Left colon (tissue), 2 donors: ENCODE results near the gene APP. TPM values are rescaled to one million over a fixed set of nuclear protein-coding genes. Genes with fewer than 3 reads are reported as not detected.

Experiments used
- ATAC-seq: fragments of 200-7000 bp; cut with Tn5 transposase; one replicate; pipeline ENCODE4 v1.9.1; 2020; ENCODE audit warnings: mild to moderate bottlenecking, moderate library complexity
- DNase-seq, 2 donors: peaks; one replicate each; pipeline ENCODE4 v3.0.0-alpha.2; 2020
- intact Hi-C, 2 donors: fragments of 100-400 bp; cut with DNase I in 1 of 2; cut with micrococcal nuclease in 1 of 2; formaldehyde crosslinking; loops; one replicate each; pipeline versions ENCODE4 v1.11.2 to v1.14.0; 2022; cut with DNase I, micrococcal nuclease
- total RNA-seq, 2 donors: library from RNA; stranded (reverse); fragmentation: NEBNext Ultra II Directional; extraction: Animal tissue kit (Norgen Biotek cat#: 25700); gene quantifications; one replicate each; pipeline ENCODE4 v1.2.1, GENCODE V29; 2021
- donor health status: DM: no; HTN: no; CAD: no.
- donor health status: DM: yes; HTN: yes; CAD: no.

The APP gene
- total RNA-seq, 2 donors from 2014 or later = 884 to 960 TPM

DNA sequence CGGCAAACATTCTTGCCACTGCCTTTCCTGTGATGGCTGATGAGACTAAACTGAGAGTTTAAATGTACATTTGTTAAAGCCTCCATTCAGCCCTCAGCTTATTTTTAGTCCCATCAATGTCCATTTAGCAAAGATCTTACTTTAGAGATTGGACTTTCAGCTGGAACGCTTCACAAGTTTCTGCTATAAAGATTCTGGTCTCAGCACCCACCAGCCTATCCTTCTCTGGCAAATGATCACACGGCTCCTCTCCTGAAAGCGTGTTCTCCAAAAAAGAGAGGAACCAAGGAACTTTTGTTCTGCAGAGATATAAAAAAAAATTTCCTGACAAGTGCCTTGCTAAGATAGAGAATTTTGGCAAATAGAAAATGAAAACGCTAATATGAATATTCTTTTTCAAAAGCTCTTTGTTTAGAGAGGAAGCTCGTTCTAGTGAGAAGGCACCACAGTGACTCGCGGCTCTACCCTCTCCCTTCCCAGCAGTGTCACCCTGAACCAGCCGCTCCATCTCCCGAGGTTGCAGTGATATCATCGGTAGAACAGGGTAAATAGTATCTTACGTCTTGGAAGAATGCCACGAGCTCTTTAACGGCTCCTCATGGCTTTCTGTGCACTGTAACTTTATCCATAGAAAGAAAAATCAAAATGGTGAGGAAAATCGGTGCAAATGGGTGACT lies 200.2 kb downstream of the APP start:
- intact Hi-C loops = no loop called here
- peak in 1 of 2 donors; percentile 18 for DNase-seq
- peak; percentile 60 for ATAC-seq

DNA sequence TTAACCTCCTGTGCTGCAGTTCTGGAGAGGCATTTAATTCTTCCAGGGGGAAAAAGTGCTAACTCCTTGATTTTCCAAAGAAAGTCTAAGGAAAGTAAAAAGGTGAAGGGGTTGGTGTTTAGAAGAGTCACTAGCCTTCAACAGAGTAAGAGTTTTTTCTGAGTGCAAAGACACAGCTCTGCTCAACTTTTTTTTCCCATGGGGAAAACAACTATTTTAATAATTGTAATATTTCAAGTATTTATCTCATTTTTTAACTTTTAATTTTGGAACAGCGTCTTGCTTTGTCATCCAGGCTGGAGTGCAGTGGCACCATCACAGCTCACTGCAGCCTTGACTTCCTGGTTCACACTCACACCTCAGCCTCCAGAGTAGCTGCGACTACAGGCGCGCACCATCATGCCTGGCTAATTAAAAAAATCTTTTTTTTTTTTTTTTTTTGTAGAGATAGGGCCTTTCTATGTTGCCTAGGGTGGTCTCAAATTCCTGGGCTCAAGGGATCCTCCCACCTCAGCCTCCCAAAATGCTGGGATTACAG lies 202.6 kb downstream of the APP start:
- intact Hi-C loops = no loop called here
- DNase-seq = no peak
- ATAC-seq = no peak

DNA sequence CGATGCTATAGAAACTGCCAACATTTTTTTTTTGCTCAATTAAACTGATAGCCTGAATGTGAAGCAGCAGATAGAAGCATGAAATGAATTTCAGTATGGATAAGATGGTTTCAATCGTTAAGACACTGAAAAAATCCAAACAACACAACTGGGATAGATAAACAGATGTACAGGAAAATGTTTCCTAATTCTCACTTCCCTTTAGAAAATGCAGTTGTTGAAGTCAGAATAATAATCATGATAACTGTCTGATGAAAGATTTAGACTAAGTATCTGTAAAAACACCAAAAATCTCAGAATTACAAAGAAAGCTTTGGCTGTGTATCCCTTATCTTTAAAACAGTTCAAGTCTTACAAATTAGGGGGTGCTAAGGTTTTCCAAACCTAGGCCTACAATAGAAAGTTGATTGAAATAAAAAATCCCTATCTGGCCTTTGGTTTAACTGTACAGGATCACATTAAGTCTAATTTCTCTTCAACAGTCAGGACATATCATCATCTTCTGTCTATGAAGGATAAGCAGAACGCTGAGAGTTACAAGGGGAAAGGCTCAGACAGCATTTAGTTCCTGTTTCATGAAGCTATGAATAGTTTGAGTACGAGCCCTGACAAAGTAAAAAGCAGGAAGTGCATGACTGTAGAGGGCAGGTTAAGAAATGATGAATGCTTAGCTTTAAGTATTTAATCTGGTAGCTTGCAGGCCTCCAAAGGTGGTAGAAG lies 203.2 kb downstream of the APP start:
- DNase-seq = no peak
- intact Hi-C loops = no loop called here
- ATAC-seq = peak; percentile 45

- intact Hi-C loops = no loop called here
- ATAC-seq (no peak), DNase-seq (no peak)
Measured at GRCh38 chr21:25965951-25966707, 204.4 kb downstream of the APP start.

GRCh38 chr21:25964926-25965325 lies 205.6 kb downstream of the APP start:
- DNase-seq = no peak
- ATAC-seq = no peak
- intact Hi-C loops = no loop called here

DNA sequence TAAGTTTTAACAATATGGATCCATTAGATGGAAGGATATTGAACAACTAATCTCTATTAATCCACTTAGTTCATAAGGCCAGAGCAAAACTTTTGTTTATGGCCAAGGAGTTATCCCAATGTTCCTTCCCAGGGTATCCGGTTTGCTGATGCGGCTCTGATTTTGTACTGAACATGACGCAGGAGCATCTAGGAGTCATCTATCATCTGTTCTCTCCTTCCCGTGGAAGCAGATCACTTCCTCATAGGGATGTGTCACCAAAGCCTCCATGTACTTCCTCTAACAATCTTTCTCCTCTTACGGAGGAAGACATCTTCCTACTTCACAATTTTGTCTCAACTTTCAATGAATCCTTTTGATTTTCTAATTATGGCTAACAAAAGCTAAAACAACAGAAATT lies 206.6 kb downstream of the APP start:
- intact Hi-C loops = no loop called here
- ATAC-seq (peak; percentile 53), DNase-seq (no peak)

DNA sequence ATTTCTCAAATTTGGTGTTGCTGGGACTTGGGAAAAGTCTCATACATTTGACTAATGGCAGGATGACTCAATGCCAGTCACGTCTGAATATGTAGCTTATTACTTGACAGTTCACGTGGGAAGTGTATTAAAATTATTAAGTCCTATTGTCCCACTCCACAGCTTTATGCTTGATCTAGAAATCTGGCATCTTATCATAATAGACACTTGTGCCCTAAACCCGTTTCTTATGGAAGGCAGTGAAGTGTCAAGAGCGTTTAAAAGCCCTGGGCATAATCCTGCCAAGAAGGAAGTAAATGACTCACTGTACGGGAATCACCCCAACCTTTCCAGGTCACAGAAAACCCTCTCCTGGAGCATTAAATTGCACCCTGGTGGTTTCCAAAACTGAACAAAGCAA lies 207.4 kb downstream of the APP start:
- DNase-seq (no peak), ATAC-seq (peak; percentile 90)
- intact Hi-C loops = no loop called here

DNA sequence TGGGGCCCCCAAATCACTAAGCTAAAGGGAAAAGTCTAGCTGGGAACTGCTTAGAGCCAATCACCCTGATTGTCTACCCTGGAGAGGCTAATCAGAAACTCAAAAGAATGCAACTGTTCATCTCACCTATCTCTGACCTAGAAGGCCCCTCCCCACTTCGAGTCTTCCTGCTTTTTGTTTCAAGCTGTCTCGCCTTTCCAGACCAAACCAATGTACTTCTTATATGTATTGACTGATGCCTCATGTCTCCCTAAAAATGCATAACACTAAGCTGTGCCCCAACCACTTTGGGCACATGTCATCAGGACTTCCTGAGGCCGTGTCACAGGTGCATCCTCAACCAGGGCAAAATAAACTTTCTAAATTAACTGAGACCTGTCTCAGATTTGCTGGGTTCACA lies 209.5 kb downstream of the APP start:
- intact Hi-C loops = no loop called here
- ATAC-seq = no peak

GRCh38 chr21:25960402-25960801 lies 210.2 kb downstream of the APP start:
- ATAC-seq (no peak), DNase-seq (no peak)
- intact Hi-C loops = no loop called here

More for the DNA sequence above, 209.5 kb downstream of the APP start:
- no peak for DNase-seq

DNA sequence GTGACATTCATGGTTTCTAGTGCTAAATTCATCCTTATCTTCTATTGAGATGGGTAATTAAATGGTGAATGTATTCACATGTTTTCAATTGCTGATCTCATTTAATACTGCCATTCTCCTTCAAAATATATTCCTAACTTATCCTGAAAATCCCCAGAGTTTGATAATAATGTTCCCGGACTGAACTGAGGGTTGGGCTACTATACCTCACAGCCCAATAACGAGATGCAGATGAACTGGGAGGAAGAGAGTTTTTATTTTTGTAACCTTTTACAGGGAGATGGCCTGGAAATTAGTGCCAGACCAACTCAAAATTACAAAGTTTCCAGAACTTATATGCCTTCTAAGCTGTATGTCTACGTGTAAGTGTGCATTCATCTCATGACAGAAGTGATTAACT lies 210.8 kb downstream of the APP start:
- intact Hi-C loops = no loop called here
- no peak for ATAC-seq

GRCh38 chr21:25956993-25957714 lies 213.4 kb downstream of the APP start:
- intact Hi-C loops = no loop called here
- no peak for DNase-seq
- no peak for ATAC-seq

More for the DNA sequence above, 210.8 kb downstream of the APP start:
- no peak for DNase-seq

DNA sequence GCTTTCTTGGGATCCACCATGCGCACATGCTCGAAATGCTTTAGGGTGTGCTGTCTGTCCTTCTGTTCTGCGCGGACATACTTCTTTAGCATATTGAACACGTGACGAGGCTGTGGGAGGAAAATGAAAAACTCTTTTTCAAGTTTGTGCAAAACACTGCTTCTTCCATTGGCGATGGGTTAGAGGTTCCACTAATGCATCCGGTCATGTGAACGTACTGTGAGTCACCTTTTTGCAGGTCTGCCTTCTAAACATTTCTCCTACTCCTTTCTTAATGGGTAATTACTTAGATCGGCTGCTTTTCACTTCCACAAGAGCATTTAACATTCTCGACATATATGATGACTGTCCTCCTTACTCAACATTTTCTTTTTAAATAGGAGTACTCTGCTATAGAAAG lies 214.9 kb downstream of the APP start:
- no peak for DNase-seq
- ATAC-seq = no peak
- intact Hi-C loops = no loop called here

DNA sequence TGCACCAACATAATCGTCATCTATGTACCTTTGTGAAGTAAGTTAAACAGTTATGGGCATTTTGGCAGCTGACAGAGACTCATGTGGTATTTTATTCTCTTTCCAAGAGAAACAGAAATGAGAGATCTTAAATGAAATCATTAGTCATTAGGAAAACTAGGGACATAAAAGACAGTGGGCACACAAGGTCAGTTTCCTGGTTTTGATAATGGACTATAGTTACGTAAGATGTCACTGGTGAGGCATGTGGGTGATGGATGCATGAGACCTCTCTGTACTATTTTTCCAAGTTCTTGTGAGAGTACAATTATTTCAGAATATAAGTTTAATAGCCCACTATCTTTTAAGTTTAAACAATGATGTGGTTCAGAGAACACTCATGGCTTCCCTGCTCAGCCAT lies 216.9 kb downstream of the APP start:
- no peak for DNase-seq
- intact Hi-C loops = no loop called here
- no peak for ATAC-seq

DNA sequence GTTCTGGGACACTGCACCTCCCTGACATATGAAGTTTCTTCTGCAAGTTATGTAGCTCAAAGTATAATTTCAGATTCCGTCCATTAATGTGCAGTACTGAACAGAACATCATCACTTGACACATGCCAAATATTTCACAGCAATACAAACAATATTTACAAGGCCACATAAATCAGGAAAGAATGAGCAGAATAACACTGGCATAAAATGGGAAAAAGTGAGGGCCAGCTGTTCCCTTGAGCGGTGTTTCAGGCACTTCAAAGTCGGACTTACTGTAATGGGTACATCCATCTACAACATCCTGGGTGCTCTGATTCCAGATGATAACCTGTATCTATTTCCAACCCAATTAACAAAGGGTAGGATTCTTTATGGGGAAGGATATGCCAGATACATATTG lies 217.4 kb downstream of the APP start:
- intact Hi-C loops = no loop called here
- ATAC-seq (no peak), DNase-seq (no peak)

DNA sequence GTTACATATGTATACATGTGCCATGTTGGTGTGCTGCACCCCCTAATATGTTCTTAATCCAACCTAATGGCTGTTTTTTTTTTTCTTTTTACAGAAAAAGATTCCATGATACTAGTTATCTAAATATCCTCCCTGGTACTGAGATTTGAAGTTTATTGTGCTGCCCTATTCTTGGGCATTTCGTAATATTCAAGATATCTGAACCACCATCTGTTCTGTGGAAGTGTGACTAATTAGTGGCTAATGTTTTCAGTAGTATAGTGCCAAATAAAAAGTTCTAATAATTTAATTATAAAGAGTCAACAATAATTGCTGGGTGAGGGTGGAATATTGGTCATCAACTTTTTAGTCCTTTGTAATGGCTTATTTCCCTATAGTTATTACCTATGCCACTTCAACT lies 218.3 kb downstream of the APP start:
- intact Hi-C loops = no loop called here
- ATAC-seq = no peak
- no peak for DNase-seq

GRCh38 chr21:25949701-25950100 lies 220.9 kb downstream of the APP start:
- peak; percentile 91 for ATAC-seq
- intact Hi-C loops = no loop called here
- DNase-seq = peak in 1 of 2 donors; percentile 33

- DNase-seq = no peak
- no peak for ATAC-seq
- intact Hi-C loops = no loop called here
Measured at GRCh38 chr21:25944672-25945213, 225.8 kb downstream of the APP start.

GRCh38 chr21:25944082-25944481 lies 226.5 kb downstream of the APP start:
- ATAC-seq (no peak), DNase-seq (no peak)
- intact Hi-C loops = no loop called here

GRCh38 chr21:25942135-25942534 lies 228.4 kb downstream of the APP start:
- ATAC-seq (no peak), DNase-seq (no peak)
- intact Hi-C loops = no loop called here
